Kidney epithelial cell (primary cell): Measurements from ENCODE around the gene HGFAC. TPM values are rescaled to one million over a fixed set of nuclear protein-coding genes. Genes with fewer than 3 reads are reported as not detected.
"Not testable (repeated sequence)": the region's sequence is repeated elsewhere in the genome, so short reads cannot be mapped to it uniquely, and the experiment has no call there.

Experiments used
- DNase-seq: peaks from one replicate; pipeline ENCODE4 v3.0.0-alpha.2; 2010; ENCODE audit warnings: low read depth
- H3K27me3 ChIP-seq: 2 replicates; pipeline ENCODE4 v1.6.0; 2011; ENCODE audit warnings: low read length; ENCODE audit not compliant: control insufficient read depth, insufficient read depth
- H3K36me3 ChIP-seq: 2 replicates; pipeline ENCODE4 v1.5.1; 2011; ENCODE audit warnings: low read length; ENCODE audit not compliant: control insufficient read depth, insufficient read depth
- H3K4me3 ChIP-seq: 2 replicates; pipeline ENCODE4 v1.5.1; 2011; ENCODE audit warnings: low read depth, mild to moderate bottlenecking, control low read depth, low read length
- total RNA-seq: library from RNA; depleted of rRNA; stranded (reverse); fragments of >200 nt; gene quantifications from 2 replicates; pipeline ENCODE4 v1.2.3, GENCODE V29; 2015
- TF ChIP-seq, protein P1 (sequence below): IDR thresholded peaks from 2 replicates; pipeline ENCODE4 v1.5.1; 2011; ENCODE audit warnings: mild to moderate bottlenecking, moderate library complexity, low read length, control low read depth, inconsistent platforms; ENCODE audit not compliant: insufficient read depth, poor library complexity, severe bottlenecking

Gene HGFAC
- total RNA-seq, 1 donor from 2014 or later, result not detected

DNA sequence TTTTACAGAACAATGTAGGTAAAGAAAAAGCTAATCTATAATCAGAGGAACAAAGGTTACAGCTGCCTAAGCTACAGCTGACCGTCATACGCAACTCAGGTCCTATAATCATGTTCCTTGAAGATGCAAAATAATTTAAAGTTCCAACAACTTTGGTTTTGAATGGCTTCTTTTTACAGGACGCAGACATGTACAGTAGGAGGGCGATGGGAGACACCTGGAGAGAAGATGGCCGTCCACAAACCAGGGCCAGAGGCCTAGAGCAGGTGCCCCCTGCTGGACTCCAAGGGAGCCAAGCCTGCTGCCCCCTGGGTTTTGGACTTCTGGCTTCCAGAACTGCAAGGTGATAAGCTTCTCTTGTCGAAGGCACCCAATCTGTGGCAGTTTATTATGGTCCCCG lies 10.6 kb downstream of the HGFAC start:
- no peaks in the 10 kb centered on the region for H3K36me3 ChIP-seq
- no peak overlapping the region for H3K4me3 ChIP-seq
- peaks cover 6% of the 10 kb centered on the region for H3K27me3 ChIP-seq
- DNase-seq, result no peak
- TF ChIP-seq, protein P1, sequence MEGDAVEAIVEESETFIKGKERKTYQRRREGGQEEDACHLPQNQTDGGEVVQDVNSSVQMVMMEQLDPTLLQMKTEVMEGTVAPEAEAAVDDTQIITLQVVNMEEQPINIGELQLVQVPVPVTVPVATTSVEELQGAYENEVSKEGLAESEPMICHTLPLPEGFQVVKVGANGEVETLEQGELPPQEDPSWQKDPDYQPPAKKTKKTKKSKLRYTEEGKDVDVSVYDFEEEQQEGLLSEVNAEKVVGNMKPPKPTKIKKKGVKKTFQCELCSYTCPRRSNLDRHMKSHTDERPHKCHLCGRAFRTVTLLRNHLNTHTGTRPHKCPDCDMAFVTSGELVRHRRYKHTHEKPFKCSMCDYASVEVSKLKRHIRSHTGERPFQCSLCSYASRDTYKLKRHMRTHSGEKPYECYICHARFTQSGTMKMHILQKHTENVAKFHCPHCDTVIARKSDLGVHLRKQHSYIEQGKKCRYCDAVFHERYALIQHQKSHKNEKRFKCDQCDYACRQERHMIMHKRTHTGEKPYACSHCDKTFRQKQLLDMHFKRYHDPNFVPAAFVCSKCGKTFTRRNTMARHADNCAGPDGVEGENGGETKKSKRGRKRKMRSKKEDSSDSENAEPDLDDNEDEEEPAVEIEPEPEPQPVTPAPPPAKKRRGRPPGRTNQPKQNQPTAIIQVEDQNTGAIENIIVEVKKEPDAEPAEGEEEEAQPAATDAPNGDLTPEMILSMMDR, result peak; percentile 57

DNA sequence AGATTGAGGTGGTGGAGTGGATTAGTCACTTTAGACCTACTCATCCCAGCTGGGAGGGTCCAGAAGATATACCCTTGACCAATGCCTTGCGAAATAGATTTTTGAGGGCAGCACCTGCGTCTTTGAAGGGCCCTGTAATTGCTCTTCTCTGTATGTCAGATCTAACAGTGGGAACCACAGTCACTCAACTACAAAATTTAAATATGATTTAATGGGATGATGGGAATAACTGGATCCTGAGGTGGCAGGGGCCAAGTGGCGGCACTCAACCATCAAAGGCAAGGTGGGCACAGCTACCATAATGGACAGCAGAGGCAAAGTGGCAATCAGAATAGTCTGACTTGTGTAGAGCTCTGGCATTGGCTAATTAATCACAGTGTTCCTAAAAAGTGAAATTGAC lies 13.8 kb downstream of the HGFAC start:
- not testable (repeated sequence) for H3K36me3 ChIP-seq

DNA sequence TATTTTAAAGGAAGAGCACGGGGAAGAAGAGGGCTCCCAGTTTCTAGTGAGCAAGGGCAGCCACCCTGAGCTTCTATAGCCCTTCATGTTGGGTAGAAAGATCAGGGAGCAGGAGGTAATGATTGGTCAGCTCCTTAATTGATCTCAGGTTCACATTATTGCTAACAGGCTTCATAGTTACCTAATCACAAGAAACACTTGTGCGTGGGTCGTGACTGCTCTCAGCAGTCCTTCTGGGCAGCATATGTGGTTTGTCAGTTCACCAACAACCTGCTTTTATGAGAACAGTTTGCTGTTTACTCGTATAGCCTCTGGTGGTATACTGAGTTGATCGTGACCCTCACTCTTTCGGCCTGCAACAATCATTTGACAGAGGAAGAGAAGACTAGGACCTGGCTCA lies 16.6 kb downstream of the HGFAC start:
- no peak for DNase-seq
- TF ChIP-seq, protein P1, result no peak

More for the DNA sequence above, 13.8 kb downstream of the HGFAC start:
- H3K4me3 ChIP-seq, H3K27me3 ChIP-seq, DNase-seq: not testable (repeated sequence)

DNA sequence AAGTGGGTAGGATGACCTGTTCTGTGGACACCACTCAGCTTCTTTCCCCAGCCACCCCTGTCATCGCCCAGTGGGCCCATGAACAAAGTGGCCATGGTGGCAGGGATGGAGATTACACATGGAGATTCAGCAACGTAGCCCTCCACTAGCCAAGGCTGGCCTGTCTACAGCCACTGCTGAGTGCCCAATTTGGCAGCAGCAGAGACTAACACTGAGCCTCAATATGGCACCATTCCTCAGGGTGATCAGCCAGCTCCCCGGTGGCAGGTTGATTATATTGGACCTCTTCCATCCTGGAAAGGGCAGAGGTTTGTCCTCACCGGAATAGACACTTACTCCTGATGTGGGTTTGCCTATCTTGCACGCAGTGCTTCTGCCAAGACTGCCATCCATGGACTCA lies 17.4 kb downstream of the HGFAC start:
- not testable (repeated sequence) for H3K36me3 ChIP-seq, DNase-seq, H3K4me3 ChIP-seq
- peaks cover 11% of the 10 kb centered on the region for H3K27me3 ChIP-seq

More for the DNA sequence above, 16.6 kb downstream of the HGFAC start:
- no peak overlapping the region for H3K4me3 ChIP-seq
- peaks cover 4% of the 10 kb centered on the region for H3K27me3 ChIP-seq
- H3K36me3 ChIP-seq, result no peaks in the 10 kb centered on the region

DNA sequence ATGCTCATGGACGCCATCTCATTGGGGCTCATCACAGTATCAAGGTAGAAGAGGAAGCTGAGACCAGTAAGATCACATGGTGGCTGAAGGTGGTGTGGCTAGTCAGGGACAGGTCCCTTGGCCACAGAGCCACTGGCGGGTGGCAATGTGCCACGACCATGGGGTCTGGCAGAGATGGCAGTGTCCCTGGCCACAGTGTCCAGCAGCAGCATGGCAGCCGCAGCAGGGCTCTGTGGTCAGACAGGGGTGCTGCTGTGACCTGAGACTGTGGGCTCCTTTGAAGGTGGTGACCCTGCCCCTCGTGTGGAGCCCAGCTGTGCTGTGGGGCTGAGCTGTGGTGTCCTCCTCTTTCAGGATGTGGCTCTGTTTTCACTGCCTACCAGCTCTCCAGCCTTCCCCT lies 19.2 kb downstream of the HGFAC start:
- no peak for DNase-seq
- Histone ChIP-seq H3K4me3 (no peak overlapping the region), H3K36me3 (no peaks in the 10 kb centered on the region), H3K27me3 (peaks cover 21% of the 10 kb centered on the region)
- TF ChIP-seq, protein P1, result no peak

DNA sequence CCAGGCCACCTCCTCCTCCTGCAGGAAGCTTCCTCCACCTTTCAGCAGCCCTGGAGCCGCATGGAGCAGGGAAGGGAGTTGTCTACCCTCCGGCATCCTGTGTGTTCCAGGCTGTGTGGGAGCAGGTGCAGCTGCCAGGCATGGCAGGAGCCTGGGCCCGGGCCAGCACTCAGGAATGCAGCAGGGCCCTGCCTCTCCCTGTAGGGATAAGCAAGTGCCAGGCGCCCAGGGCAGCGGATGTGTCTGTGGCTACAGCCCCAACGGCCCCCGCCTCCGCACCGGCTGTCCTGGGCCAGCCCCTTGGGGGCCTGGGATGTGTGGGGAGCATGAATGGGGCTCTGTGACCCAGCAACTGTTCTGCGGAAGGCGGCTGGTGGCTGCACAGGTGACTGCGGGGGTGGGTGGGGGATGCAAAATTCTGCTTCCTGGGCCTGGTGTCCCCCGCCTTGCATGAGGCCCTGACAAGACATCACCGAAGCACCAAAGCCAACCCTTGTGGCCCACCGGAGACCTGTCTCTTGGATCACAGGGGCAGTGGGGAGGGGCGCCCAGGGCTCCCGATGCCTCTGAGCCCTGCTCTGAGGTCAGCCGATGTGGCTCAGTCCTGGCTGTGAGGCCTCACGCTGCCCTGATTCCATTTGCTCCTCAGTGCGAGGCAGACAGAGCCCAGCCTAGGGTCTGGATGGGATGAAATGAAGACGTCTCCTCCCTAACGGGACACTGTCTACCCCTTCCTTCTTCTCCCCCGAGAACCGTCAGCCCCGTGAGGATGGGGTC lies 19.9 kb downstream of the HGFAC start:
- Histone ChIP-seq H3K27me3 (peaks cover 24% of the 10 kb centered on the region), H3K36me3 (no peaks in the 10 kb centered on the region), H3K4me3 (no peak overlapping the region)
- TF ChIP-seq, protein P1, result no peak
- DNase-seq, result peak; percentile 56

DNA sequence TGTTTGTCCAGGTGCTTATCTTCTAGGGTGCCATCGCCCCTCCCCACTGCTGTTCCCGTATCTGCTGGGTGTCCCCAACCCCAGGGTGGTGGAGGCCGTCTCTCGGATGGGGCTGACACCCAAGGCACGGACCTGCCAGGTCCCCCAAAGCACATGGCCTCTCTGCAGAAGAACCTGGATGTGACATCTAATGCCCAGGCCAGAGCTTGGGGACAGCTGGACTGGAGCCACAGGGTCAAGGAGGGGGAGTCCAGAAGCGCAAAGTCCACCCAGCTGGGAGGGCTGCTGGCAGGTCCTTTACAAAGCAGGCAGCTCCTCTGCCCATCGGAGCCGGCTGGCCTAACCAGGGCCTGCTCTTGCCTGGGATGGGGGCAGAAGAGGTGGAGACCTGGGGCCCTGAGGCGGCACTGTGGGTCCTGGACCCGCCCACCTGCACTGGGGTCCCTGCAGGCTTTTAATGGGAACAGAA lies 20.6 kb downstream of the HGFAC start:
- TF ChIP-seq, protein P1, result no peak
- DNase-seq, result no peak
- Histone ChIP-seq H3K4me3 (no peak overlapping the region), H3K27me3 (peaks cover 25% of the 10 kb centered on the region), H3K36me3 (no peaks in the 10 kb centered on the region)
